A549 (cell line): ENCODE measurements around the gene P4HB. TPM values are rescaled to one million over a fixed set of nuclear protein-coding genes. Genes with fewer than 3 reads are reported as not detected.
A peak's percentile ranks its signal among the peaks of the same experiment; 100 is the strongest.

Source experiments
- ATAC-seq, 2 experiments: fragments of 200-7000 bp in 1 of 2; fragments of >200 bp in 1 of 2; cut with Nextera tagmentation in 1 of 2; cut with Tn5 transposase in 1 of 2; 3 replicates each; pipeline versions ENCODE4 v1.8.0 to v1.9.1; 2018 to 2020; ENCODE audit warnings: mild to moderate bottlenecking in 1 of 2, moderate library complexity in 1 of 2
- CTCF ChIA-PET: fragments of 300-600 bp; sonication (Branson Sonifier 250); formaldehyde crosslinking; extraction: SDS; loops from one replicate; lab custom pipeline; 2021; ENCODE audit warnings: antibody characterized with exemption, inconsistent platforms; lab: Yijun Ruan, JAX
- POLR2A ChIA-PET: fragments of 350-600 bp; formaldehyde crosslinking; extraction: SDS; loops from one replicate; lab custom pipeline; 2021; ENCODE audit warnings: antibody characterized with exemption, inconsistent platforms; lab: Yijun Ruan, JAX
- DNase-seq, 2 experiments: peaks; one replicate each; pipeline versions ENCODE4 v3.0.0 to v3.0.0-alpha.2; 2011 to 2016; ENCODE audit warnings: low read depth in 1 of 2, low spot score in 1 of 2
- FAIRE-seq: peaks from 2 replicates; lab custom pipeline; 2011; peaks lifted over from hg19 to GRCh38; lab: Jason Lieb, UNC
- H3K27ac ChIP-seq, 2 experiments: fragments of >200 bp; sonication (Bioruptor Twin); formaldehyde crosslinking; 3 replicates each; pipeline ENCODE4 v1.5.1; 2016 to 2017
- H3K4me1 ChIP-seq: fragments of >200 bp; sonication (Bioruptor Twin); formaldehyde crosslinking; 3 replicates; pipeline ENCODE4 v1.6.1; 2016
- H3K4me2 ChIP-seq: fragments of >200 bp; sonication (Bioruptor Twin); formaldehyde crosslinking; 3 replicates; pipeline ENCODE4 v1.6.1; 2016
- H3K4me3 ChIP-seq: fragments of >200 bp; sonication (Bioruptor Twin); formaldehyde crosslinking; 3 replicates; pipeline ENCODE4 v1.5.1; 2016
- H3K9me3 ChIP-seq: fragments of >200 bp; sonication (Bioruptor Twin); formaldehyde crosslinking; 3 replicates; pipeline ENCODE4 v1.6.1; 2016
- ATOH8 ChIP-seq: fragments of 250-450 bp; sonication (Bioruptor Pico); IDR thresholded peaks from 2 replicates; pipeline ENCODE4 v1.5.0; 2020; ENCODE audit warnings: low read depth, mild to moderate bottlenecking, moderate library complexity
- BCL3 ChIP-seq: fragments of >200 bp; sonication (Bioruptor Twin); formaldehyde crosslinking; IDR thresholded peaks from 3 replicates; pipeline ENCODE4 v1.6.1; 2016
- BHLHE40 ChIP-seq: IDR thresholded peaks from 2 replicates; pipeline ENCODE4 v1.6.1; 2012; ENCODE audit warnings: low read depth, low read length, inconsistent platforms
- CTCF ChIP-seq: fragments of >200 bp; sonication (Bioruptor Twin); formaldehyde crosslinking; IDR thresholded peaks from 3 replicates; pipeline ENCODE4 v1.5.1; 2016
- ELK1 ChIP-seq: fragments of 150-350 bp; IDR thresholded peaks from 2 replicates; pipeline ENCODE4 v1.6.1; 2014; ENCODE audit warnings: low read depth, mild to moderate bottlenecking, low read length
- FOXS1 ChIP-seq: fragments of 250-450 bp; sonication (Bioruptor Pico); IDR thresholded peaks from 2 replicates; pipeline ENCODE4 v1.5.0; 2020; ENCODE audit warnings: mild to moderate bottlenecking, moderate library complexity
- HEYL ChIP-seq: fragments of 250-450 bp; sonication (Bioruptor Pico); IDR thresholded peaks from 2 replicates; pipeline ENCODE4 v1.8.0; 2021; ENCODE audit warnings: mild to moderate bottlenecking, moderate library complexity
- HMGXB4 ChIP-seq: fragments of 250-450 bp; sonication (Bioruptor Pico); IDR thresholded peaks from 2 replicates; pipeline ENCODE4 v1.5.0; 2021; ENCODE audit warnings: mild to moderate bottlenecking, moderate library complexity, borderline replicate concordance
- HOXB5 ChIP-seq: fragments of 250-450 bp; sonication (Bioruptor Pico); IDR thresholded peaks from 2 replicates; pipeline ENCODE4 v1.5.0; 2020; ENCODE audit warnings: mild to moderate bottlenecking, moderate library complexity
- JUN ChIP-seq, 2 experiments: fragments of >200 bp; sonication (Bioruptor Twin); formaldehyde crosslinking; IDR thresholded peaks; 2 replicates in 1 of 2; 3 replicates in 1 of 2; pipeline ENCODE4 v1.6.1; 2016 to 2017
- MAX ChIP-seq: IDR thresholded peaks from 2 replicates; pipeline ENCODE4 v1.6.1; 2012
- MAZ ChIP-seq: fragments of 150-350 bp; IDR thresholded peaks from 2 replicates; pipeline ENCODE4 v1.6.1; 2014; ENCODE audit warnings: antibody characterized with exemption, low read depth, low read length, borderline replicate concordance
- NPAS2 ChIP-seq: fragments of 250-450 bp; sonication (Bioruptor Pico); IDR thresholded peaks from 2 replicates; pipeline ENCODE4 v1.8.0; 2022; ENCODE audit warnings: mild to moderate bottlenecking, moderate library complexity, borderline replicate concordance
- PBX3 ChIP-seq: IDR thresholded peaks from 2 replicates; pipeline ENCODE4 v1.6.1; 2012
- PHF8 ChIP-seq: fragments of 200-600 bp; sonication (generic); IDR thresholded peaks from 2 replicates; pipeline ENCODE4 v1.6.1; 2016; ENCODE audit warnings: low read depth, mild to moderate bottlenecking, antibody characterized with exemption, moderate library complexity, borderline replicate concordance
- POLR2A ChIP-seq: IDR thresholded peaks from 2 replicates; pipeline ENCODE4 v1.6.1; 2012; ENCODE audit warnings: mild to moderate bottlenecking, low read length
- RARB ChIP-seq: fragments of 250-450 bp; sonication (Bioruptor Pico); IDR thresholded peaks from 2 replicates; pipeline ENCODE4 v1.8.0; 2021; ENCODE audit warnings: mild to moderate bottlenecking, moderate library complexity
- REST ChIP-seq: fragments of 200-600 bp; sonication (generic); IDR thresholded peaks from 2 replicates; pipeline ENCODE4 v1.6.1; 2016; ENCODE audit warnings: antibody characterized with exemption, mild to moderate bottlenecking, moderate library complexity
- RNF2 ChIP-seq: fragments of 200-600 bp; sonication (generic); IDR thresholded peaks from 2 replicates; pipeline ENCODE4 v1.6.1; 2016; ENCODE audit warnings: low read depth, mild to moderate bottlenecking, antibody characterized with exemption, moderate library complexity, borderline replicate concordance
- SMC3 ChIP-seq: fragments of >200 bp; sonication (Bioruptor Twin); formaldehyde crosslinking; IDR thresholded peaks from 3 replicates; pipeline ENCODE4 v1.6.1; 2018; ENCODE audit warnings: inconsistent platforms
- TFCP2L1 ChIP-seq: fragments of 250-450 bp; sonication (Bioruptor Pico); IDR thresholded peaks from 2 replicates; pipeline ENCODE4 v1.5.0; 2021; ENCODE audit warnings: mild to moderate bottlenecking
- TP53 ChIP-seq: fragments of 250-450 bp; sonication (Bioruptor Pico); IDR thresholded peaks from 2 replicates; pipeline ENCODE4 v1.5.0; 2021; ENCODE audit warnings: mild to moderate bottlenecking, moderate library complexity
- USF2 ChIP-seq: fragments of 450-650 bp; IDR thresholded peaks from 2 replicates; pipeline ENCODE4 v1.6.1; 2014; ENCODE audit warnings: antibody characterized with exemption
- ZSCAN20 ChIP-seq: fragments of 250-450 bp; sonication (Bioruptor Pico); IDR thresholded peaks from 2 replicates; pipeline ENCODE4 v1.8.0; 2022; ENCODE audit warnings: mild to moderate bottlenecking, moderate library complexity
- WGBS: methylation state at CpG from one replicate; pipeline ENCODE4 v1.1.6; 2017; ENCODE audit errors: missing lambda C conversion rate; 5-methylcytosine and 5-hydroxymethylcytosine counted together
- polyA plus RNA-seq, 4 experiments: library from polyadenylated mRNA; depleted of rRNA in 3 of 4; stranded (reverse); fragments of >200 nt; fragmentation: RNase III in 1 of 4; extraction: RNeasy Plus Mini Kit Qiagen cat#74134 plus additional on column Dnase treatment in 1 of 4; gene quantifications; 2 replicates in 3 of 4; 3 replicates in 1 of 4; pipeline ENCODE4 v1.2.3, GENCODE V29; 2011 to 2017

The P4HB gene
- polyA plus RNA-seq, 2 of the 4 experiments (the other 2 are of a cell fraction) = 102 to 622 TPM

GRCh38 chr17:81833160-81833920, 27.0 kb downstream of the P4HB start, which contains the start of gene MCRIP1:
TSS of gene MCRIP1 (minus strand) at chr17:81833291. CDS start at chr17:81824506, 8,785 bp downstream.
- POLR2A ChIA-PET = interaction anchor here (0.6 to 1.7 kb wide), 20 partner anchors 9 to 150 kb away, joined by 3 to 12 read pairs (median 3); partner anchors contain the start of genes ARL16, HGS, MRPL12 and P4HB
- DNase-seq (peak; percentile 96 to 97), FAIRE-seq (no peak), ATAC-seq (peak; percentile 81 to 84)
- 8% methylated on average over 37 of the region's 76 CpGs for WGBS
- CTCF ChIA-PET = interaction anchor here (0.6 to 1.6 kb wide), 7 partner anchors 13 to 656 kb away, joined by 3 to 8 read pairs (median 3); no protein-coding TSS in a partner anchor
- Histone ChIP-seq H3K9me3 (no peaks in the 10 kb centered on the region), H3K4me1 (peaks cover 21% of the 10 kb centered on the region; the same call in 2 of the 3 replicates), H3K27ac (peak within 1 kb of the TSS; percentile 93 to 99), H3K4me2 (peak within 1 kb of the TSS; percentile 99), H3K4me3 (peak within 1 kb of the TSS; percentile 94)
- peak; percentile 83 for TF ChIP-seq BCL3
- TF ChIP-seq REST = peak; percentile 46
- 0 out of 2 replicates have a peak, but pooled peaks have one; percentile 29 for TF ChIP-seq ZSCAN20 (CRISPR knock-in tag)
- peak; percentile 88 for TF ChIP-seq POLR2A
- TF ChIP-seq USF2 = peak; percentile 87
- TF ChIP-seq HOXB5 (CRISPR knock-in tag) = peak; percentile 94
- peak; percentile 93; the same call in 1 of the 2 replicates for TF ChIP-seq MAZ
- peak; percentile 81; the same call in 1 of the 2 replicates for TF ChIP-seq HEYL (CRISPR knock-in tag)
- TF ChIP-seq FOXS1 (CRISPR knock-in tag) = peak; percentile 80; the same call in 1 of the 2 replicates
- no peak for TF ChIP-seq CTCF
- peak; percentile 48; the same call in 1 of the 2 replicates for TF ChIP-seq PBX3
- TF ChIP-seq TP53 (CRISPR knock-in tag) = peak; percentile 94
- TF ChIP-seq RNF2 = no peak
- peak; percentile 92 for TF ChIP-seq TFCP2L1 (CRISPR knock-in tag)
- TF ChIP-seq MAX = peak; percentile 96
- TF ChIP-seq ELK1 = peak; percentile 72; the same call in 1 of the 2 replicates
- TF ChIP-seq JUN (IDR thresholded peaks at IDR 0.05) = peak; percentile 83 to 92; a peak in 4 of 5 replicates
- peak; percentile 29; the same call in 1 of the 2 replicates for TF ChIP-seq NPAS2 (CRISPR knock-in tag)
- no peak for TF ChIP-seq SMC3
- TF ChIP-seq PHF8 = peak; percentile 98
- peak; percentile 93 for TF ChIP-seq ATOH8 (CRISPR knock-in tag)
- peak; percentile 66; the same call in 1 of the 2 replicates for TF ChIP-seq HMGXB4
- 0 out of 2 replicates have a peak, but pooled peaks have one; percentile 16 for TF ChIP-seq RARB
- TF ChIP-seq BHLHE40 = peak; percentile 97
